Measurements from ENCODE around the gene PLEKHD1. TPM values are rescaled to one million over a fixed set of nuclear protein-coding genes. Genes with fewer than 3 reads are reported as not detected.
A peak's percentile ranks its signal among the peaks of the same experiment; 100 is the strongest.

PLEKHD1 gene
- 0.14 TPM in 1 of 2 replicates, not detected in the other for total RNA-seq
- long read RNA-seq, result 0 reads

DNA sequence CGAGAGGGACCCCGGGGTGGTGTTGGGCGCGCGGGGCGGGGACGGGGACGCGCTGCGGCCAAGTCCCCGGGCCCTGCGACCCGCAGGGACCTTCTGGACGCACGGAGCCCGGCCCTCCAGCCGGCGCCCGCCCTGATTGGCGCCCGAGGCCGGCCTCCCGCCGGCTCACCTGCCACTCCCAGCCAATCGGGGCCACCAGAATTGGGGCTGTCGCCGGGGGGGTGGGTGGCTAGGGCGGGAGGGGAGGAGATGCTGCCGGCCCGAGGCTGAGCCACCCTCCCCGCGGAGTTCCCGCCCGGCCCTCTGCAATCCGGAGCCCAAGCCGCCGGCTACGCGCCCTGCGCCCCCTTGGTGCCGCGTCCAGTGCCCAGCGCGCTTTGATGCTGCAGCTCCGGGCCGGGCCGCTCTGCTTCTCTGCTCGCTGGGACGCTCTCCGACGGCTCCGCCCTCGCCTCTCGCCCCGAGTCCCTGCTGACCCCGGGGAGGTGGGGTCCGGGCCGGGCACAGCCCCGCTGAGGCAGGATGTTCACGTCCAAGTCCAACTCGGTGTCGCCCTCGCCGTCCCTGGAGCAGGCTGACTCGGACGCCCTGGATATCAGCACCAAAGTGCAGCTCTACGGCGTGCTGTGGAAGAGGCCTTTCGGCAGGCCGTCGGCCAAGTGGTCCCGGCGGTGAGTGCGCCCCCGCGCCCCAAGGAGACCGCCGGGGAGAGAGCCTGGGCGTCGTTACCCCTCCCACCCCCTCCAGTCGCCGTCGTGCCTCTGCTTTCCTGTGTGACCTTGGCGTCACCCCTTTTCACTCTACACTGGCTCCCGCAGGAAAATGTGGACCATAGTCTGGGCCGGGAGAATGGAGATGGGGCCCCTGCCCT, at the start of gene PLEKHD1:
PLEKHD1 (plus strand) TSS at position 285 of the 871 bp plus-strand sequence; CDS start at position 523, 238 bp downstream.
- no peak within 1 kb of the TSS for H3K27ac Mint-ChIP-seq (ENCODE audit: unreplicated experiment)
- no peaks in the 10 kb centered on the region for H3K9me3 Mint-ChIP-seq
- peaks cover 73% of the 10 kb centered on the region for H3K27me3 Mint-ChIP-seq (ENCODE audit: low read depth)
- peaks cover 10% of the 10 kb centered on the region for H3K4me1 Mint-ChIP-seq
- peak; percentile 9 for DNase-seq (ENCODE audit: low read depth, low spot score)
- TF ChIP-seq, protein P1, sequence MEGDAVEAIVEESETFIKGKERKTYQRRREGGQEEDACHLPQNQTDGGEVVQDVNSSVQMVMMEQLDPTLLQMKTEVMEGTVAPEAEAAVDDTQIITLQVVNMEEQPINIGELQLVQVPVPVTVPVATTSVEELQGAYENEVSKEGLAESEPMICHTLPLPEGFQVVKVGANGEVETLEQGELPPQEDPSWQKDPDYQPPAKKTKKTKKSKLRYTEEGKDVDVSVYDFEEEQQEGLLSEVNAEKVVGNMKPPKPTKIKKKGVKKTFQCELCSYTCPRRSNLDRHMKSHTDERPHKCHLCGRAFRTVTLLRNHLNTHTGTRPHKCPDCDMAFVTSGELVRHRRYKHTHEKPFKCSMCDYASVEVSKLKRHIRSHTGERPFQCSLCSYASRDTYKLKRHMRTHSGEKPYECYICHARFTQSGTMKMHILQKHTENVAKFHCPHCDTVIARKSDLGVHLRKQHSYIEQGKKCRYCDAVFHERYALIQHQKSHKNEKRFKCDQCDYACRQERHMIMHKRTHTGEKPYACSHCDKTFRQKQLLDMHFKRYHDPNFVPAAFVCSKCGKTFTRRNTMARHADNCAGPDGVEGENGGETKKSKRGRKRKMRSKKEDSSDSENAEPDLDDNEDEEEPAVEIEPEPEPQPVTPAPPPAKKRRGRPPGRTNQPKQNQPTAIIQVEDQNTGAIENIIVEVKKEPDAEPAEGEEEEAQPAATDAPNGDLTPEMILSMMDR (conservative IDR thresholded peaks at IDR 0.05), result no peak
- peak within 1 kb of the TSS; percentile 74 for H3K4me3 Mint-ChIP-seq
- H3K36me3 Mint-ChIP-seq (ENCODE audit: low read depth), result no peaks in the 10 kb centered on the region

DNA sequence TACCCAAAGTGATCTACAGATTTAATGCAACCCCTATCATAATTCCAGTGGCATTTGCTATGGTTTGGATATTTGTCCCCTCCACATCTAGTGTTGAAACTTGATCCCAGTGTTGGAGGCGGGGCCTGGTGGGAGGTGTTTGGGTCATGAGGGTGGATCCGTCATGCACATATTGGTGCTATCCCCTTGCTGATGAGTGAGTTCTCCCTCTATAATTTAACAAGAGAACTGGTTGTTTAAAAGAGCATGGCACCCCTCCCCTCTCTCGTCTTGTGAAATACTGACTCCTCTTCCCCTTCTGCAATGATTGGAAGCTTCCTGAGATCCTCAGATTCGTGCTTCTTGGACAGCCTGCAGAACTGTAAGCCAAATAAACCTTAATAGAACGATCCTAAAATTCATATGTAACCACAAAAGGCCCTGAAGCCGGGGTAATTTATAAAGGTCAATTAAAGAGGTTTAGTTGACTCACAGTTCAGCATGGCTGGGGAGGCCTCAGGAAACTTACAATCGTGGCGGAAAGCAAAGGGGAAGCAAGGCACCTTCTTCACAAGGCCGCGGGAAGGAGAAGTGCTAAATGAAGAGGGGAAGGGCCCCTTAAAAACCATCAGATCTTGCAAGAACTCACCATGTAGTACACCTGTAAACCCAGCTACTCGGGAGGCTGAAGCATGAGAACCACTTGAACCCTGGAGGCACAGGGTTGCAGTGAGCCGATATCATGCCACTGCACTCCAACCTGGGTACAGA, 44.8 kb upstream of the PLEKHD1 start:
- Mint-ChIP-seq H3K9me3 (no peaks in the 10 kb centered on the region), H3K36me3 (ENCODE audit: low read depth) (peaks cover 16% of the 10 kb centered on the region), H3K4me3 (no peak overlapping the region), H3K4me1 (no peaks in the 10 kb centered on the region), H3K27me3 (ENCODE audit: low read depth) (no peaks in the 10 kb centered on the region), H3K27ac (ENCODE audit: unreplicated experiment) (peak overlapping the region; percentile 27)
- TF ChIP-seq, protein P1 (conservative IDR thresholded peaks at IDR 0.05), result no peak
- no peak for DNase-seq (ENCODE audit: low read depth, low spot score)

DNA sequence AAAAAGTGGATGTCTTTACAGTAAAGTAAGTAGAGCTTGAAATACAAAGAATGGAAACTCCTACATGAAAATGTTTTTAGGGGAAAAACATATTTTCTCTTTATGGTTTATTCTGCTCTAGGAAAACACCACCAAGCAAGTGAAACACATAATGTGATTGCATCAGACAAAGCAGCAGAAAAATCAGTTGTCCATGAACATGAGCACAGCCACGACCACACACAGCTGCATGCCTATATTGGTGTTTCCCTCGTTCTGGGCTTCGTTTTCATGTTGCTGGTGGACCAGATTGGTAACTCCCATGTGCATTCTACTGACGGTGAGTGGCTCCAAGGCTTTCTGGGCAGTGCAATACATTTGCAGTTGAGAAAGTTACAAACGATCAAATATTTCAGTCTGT, 42.6 kb upstream of the PLEKHD1 start:
- DNase-seq (ENCODE audit: low read depth, low spot score), result no peak
- Mint-ChIP-seq H3K27ac (ENCODE audit: unreplicated experiment) (no peak overlapping the region), H3K4me3 (no peak overlapping the region), H3K36me3 (ENCODE audit: low read depth) (peaks cover 25% of the 10 kb centered on the region), H3K9me3 (no peaks in the 10 kb centered on the region), H3K4me1 (no peaks in the 10 kb centered on the region), H3K27me3 (ENCODE audit: low read depth) (no peaks in the 10 kb centered on the region)
- TF ChIP-seq, protein P1 (conservative IDR thresholded peaks at IDR 0.05), result no peak

DNA sequence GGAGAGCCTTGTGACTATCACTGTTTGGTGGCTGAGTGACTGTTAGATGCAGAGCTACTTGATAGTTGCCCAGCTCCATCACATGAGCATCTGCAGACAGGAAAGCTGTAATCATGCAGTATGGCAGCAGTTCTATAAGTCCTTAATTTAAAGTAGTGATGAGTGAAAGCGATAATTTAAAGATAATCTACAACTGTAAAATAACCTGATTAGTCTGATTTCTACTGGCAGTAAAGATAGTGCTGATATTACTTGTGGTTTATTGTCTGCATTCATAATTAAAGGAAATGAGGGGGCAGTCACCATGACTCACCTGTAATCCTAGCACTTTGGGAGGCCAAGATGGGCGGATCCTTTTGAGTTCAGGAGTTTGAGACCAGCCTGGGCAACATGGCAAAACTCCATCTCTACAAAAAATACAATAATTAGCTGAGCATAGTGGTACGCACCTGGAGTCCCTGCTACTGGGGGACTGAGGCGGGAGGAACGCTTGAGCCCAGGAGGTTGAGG, 41.2 kb upstream of the PLEKHD1 start:
- TF ChIP-seq, protein P1 (conservative IDR thresholded peaks at IDR 0.05), result no peak
- no peaks in the 10 kb centered on the region for H3K4me1 Mint-ChIP-seq
- no peaks in the 10 kb centered on the region for H3K9me3 Mint-ChIP-seq
- no peak overlapping the region for H3K4me3 Mint-ChIP-seq
- no peaks in the 10 kb centered on the region for H3K27me3 Mint-ChIP-seq (ENCODE audit: low read depth)
- no peak overlapping the region for H3K27ac Mint-ChIP-seq (ENCODE audit: unreplicated experiment)
- DNase-seq (ENCODE audit: low read depth, low spot score), result no peak
- H3K36me3 Mint-ChIP-seq (ENCODE audit: low read depth), result peaks cover 25% of the 10 kb centered on the region

DNA sequence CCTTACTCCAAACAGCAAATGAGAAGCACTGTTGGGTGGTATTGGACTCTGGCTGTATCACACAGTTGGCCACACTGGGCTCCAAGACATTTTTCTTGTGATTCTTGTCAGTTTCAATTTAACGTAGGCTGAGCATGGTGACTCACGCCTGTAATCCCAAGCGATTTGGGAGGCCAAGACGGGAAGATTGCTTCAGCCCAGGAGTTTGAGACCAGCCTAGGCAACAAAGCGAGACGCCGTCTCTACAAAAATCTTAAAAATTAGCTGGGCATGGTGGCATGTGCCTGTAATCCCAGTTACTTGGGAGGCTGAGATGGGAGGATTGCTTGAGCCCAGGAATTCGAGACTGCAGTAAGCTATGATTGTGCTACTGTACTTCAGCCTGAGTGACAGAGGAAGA, 35.3 kb upstream of the PLEKHD1 start:
- H3K4me3 Mint-ChIP-seq, result no peak overlapping the region
- no peak overlapping the region for H3K27ac Mint-ChIP-seq (ENCODE audit: unreplicated experiment)
- peaks cover 16% of the 10 kb centered on the region for H3K36me3 Mint-ChIP-seq (ENCODE audit: low read depth)
- H3K9me3 Mint-ChIP-seq, result no peaks in the 10 kb centered on the region
- TF ChIP-seq, protein P1 (conservative IDR thresholded peaks at IDR 0.05), result no peak
- H3K27me3 Mint-ChIP-seq (ENCODE audit: low read depth), result no peaks in the 10 kb centered on the region
- DNase-seq (ENCODE audit: low read depth, low spot score), result no peak
- no peaks in the 10 kb centered on the region for H3K4me1 Mint-ChIP-seq
